Activated CD4-positive, alpha-beta T cell treated with anti-CD3 and anti-CD28 coated beads, Interleukin-2, amount 50 U/mL, for 16 hours (primary cell): ENCODE results near the gene CCDC169.
A peak's percentile ranks its signal among the peaks of the same experiment; 100 is the strongest.
"Not testable (repeated sequence)": the region's sequence is repeated elsewhere in the genome, so short reads cannot be mapped to it uniquely, and the experiment has no call there.

ENCODE experiments used
- DNase-seq: peaks from one replicate; pipeline ENCODE4 v3.0.0-alpha.2; 2020

CCDC169 gene

GRCh38 chr13:36297366-36298338 is at the start of gene CCDC169:
Gene CCDC169, minus strand, starts transcription at chr13:36297814. Its CDS starts 95 bp downstream, at chr13:36297719.
- DNase-seq: peak; percentile 67

- DNase-seq: peak; percentile 93
Measured at GRCh38 chr13:36346222-36347083, 48.8 kb upstream of the CCDC169 start, which contains the start of gene SPART. Gene SPART, minus strand, starts transcription at chr13:36346394. Its CDS starts 10,564 bp downstream, at chr13:36335830.

GRCh38 chr13:36345438-36346221 is 48.0 kb upstream of the CCDC169 start:
- DNase-seq: peak; percentile 29

GRCh38 chr13:36344886-36345437 is 47.3 kb upstream of the CCDC169 start:
- DNase-seq: peak; percentile 10

- DNase-seq: no peak
Measured at GRCh38 chr13:36344173-36344572, 46.6 kb upstream of the CCDC169 start.

GRCh38 chr13:36343766-36344165 is 46.2 kb upstream of the CCDC169 start:
- DNase-seq: no peak

GRCh38 chr13:36342715-36343114 is 45.1 kb upstream of the CCDC169 start:
- DNase-seq: no peak

GRCh38 chr13:36341718-36342117 is 44.1 kb upstream of the CCDC169 start:
- no peak for DNase-seq

- no peak for DNase-seq
Measured at GRCh38 chr13:36339600-36340155, 42.1 kb upstream of the CCDC169 start.

GRCh38 chr13:36337938-36338641 is 40.5 kb upstream of the CCDC169 start:
- DNase-seq: no peak

GRCh38 chr13:36332986-36333385 is 35.4 kb upstream of the CCDC169 start:
- DNase-seq: no peak

GRCh38 chr13:36332255-36332654 is 34.6 kb upstream of the CCDC169 start:
- DNase-seq: not testable (repeated sequence)

GRCh38 chr13:36331280-36331679 is 33.7 kb upstream of the CCDC169 start:
- DNase-seq: no peak

GRCh38 chr13:36329361-36329760 is 31.7 kb upstream of the CCDC169 start:
- DNase-seq: no peak

GRCh38 chr13:36328821-36329220 is 31.2 kb upstream of the CCDC169 start:
- DNase-seq: no peak

GRCh38 chr13:36325912-36326311 is 28.3 kb upstream of the CCDC169 start:
- no peak for DNase-seq

- not testable (repeated sequence) for DNase-seq
Measured at GRCh38 chr13:36324881-36325280, 27.3 kb upstream of the CCDC169 start.

- DNase-seq: no peak
Measured at GRCh38 chr13:36323951-36324566, 26.4 kb upstream of the CCDC169 start.

GRCh38 chr13:36323408-36323807 is 25.8 kb upstream of the CCDC169 start:
- DNase-seq: no peak

- DNase-seq: not testable (repeated sequence)
Measured at GRCh38 chr13:36319793-36320192, 22.2 kb upstream of the CCDC169 start.
